Retina (tissue), 1 donor: Measurements from ENCODE around the gene PLAU.
"Not testable (repeated sequence)": the region's sequence is repeated elsewhere in the genome, so short reads cannot be mapped to it uniquely, and the experiment has no call there.

Source experiments
- DNase-seq: peaks from one replicate; pipeline ENCODE4 v3.0.0-alpha.2; 2016

Gene PLAU

DNA sequence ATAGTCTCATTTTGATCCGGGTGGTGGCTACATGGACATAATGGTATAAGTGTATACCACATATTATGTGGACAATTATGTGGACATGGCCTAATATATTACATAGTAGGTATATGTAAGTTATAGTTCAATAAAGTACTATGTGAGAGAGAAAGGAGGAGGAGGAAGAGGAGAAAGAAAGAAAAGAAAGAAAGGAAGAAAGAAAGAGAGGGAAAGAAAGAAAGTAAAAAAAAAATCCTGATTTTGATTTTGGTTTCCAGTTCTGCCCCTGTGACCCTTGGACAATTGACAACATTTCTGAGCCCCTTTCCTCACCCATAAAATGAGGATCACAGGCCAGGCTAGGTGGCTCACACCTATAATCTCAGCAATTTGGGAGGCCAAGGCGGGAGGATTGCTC is 44.8 kb downstream of the PLAU start:
- DNase-seq, result no peak

DNA sequence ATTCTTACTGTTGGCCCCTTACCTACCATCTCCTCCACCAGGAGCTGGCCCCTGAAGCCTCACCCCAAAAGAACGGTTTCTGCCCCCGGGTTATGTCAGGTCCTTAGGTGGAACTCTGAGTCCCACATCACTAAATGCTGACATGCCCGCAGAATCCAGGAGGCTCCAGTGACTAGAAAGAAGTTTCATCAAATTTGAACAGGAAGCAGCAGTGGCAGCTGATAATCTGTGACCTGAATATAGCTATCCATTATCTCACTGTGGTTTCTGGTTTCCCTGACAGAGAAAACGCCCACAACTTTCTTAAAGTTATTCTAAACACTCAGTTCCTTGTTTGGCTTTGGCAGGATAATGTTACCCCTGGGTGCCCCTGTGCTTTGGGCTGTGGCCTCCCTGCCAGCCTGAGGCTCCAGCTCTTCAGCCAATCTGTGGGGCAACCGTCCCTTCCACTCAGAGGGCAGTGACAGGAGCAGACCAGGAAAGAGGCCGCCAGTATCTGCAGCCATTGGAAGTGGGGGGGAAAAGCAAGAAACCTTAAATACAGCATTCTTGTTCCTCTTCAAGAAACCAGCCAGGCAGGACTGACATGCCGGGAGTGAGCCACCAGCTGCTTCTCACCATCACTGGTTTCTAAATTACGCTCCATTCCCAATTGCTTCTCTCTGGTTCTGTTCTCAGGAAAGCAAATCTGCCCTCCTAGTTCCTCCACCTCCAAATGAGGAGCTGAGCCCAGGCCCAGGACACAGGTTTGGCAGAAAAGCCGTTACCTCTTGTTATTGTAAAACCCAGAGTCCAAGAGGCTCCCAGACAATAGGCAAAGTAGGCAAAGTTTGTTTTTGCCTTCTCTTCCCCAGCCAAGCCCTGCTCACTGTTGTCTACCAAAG is 45.8 kb downstream of the PLAU start:
- DNase-seq, result no peak

DNA sequence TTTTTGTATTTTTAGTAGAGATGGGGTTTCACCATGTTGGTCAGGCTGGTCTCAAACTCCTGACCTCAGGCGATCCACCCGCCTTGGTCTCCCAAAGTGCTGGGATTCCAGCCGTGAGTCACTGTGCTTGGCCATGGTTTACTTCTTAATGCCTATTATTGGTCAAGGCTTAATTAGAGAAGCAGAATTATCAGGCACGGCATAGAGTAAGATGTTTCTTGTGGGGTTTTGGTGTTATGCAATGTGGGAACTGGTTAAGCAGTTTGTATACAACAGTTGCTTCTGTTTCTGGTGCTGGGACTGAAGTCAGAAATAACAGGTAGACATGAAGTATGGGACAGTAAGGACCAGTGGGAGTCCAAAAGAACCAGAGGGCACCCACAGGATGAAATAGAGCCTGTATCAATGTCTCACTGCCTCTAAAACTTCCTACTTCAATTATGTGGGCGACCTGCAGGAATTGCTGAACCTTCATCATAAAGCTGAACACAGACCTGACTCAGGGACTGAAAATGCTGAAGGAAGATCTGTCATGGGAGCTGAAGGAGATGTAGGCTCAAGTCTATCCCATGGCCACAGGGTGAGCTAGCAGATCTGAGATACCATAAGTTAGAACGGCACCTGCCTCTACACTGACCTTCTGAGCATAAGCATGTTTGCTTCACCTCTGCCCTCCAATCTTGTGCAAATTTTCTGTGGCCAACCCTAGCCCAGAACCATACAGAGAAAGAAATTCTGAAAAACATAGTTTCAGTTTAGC is 48.7 kb downstream of the PLAU start:
- no peak for DNase-seq

DNA sequence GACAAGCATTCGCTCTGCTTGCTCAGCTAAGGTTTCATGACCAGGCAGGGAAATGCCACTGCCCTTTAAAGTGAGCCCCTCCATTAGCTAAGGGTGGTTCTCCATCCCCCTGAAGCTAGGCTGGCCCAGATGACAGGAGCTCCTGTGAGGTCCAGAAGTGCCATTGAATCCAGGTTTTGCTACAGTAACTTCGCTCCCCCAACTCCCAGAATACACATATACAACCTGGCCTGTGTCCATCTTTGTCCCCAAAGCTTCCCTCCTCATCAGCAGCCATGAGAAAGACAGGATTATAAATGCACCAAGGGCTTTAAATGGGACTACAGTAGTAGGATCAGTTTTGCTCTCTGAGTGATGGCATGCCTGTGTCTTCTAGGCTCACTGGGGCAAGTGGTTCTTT is 51.5 kb downstream of the PLAU start:
- no peak for DNase-seq

DNA sequence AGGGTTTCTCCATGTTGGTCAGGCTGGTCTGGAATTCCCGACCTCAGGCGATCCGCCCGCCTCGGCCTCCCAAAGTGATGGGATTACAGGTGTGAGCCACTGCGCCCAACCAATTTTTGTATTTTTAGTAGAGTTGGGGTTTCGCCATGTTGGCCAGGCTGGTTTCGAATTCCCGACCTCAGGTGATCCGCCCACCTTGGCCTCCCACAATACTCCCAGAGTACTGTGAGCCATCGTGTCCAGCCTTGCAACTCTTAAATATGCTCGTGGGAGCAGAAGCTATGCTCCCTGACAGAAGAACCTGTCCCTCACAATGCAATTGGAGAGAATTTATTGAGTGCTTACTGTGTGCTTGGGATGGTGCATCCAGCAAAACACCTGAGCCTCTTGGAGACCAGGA is 52.6 kb downstream of the PLAU start:
- not testable (repeated sequence) for DNase-seq

DNA sequence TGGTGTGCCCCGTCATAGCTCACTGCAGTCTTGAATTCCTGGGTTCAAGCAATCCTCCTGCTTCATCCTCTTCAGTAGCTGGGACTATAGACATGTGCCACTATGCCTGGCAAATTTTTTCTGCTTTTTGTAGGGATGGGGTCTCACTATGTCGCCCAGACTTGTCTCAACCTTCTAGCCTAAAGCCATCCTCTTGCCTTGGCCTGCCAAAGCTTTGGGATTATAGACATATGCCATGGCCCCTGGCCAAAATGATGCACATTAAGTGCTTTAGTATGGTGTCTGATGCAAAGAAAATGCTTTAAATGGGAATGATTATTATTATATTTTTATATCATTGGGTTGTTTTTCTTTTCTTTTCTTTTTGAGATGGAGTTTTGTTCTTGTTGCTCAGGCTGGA is 53.8 kb downstream of the PLAU start:
- no peak for DNase-seq

DNA sequence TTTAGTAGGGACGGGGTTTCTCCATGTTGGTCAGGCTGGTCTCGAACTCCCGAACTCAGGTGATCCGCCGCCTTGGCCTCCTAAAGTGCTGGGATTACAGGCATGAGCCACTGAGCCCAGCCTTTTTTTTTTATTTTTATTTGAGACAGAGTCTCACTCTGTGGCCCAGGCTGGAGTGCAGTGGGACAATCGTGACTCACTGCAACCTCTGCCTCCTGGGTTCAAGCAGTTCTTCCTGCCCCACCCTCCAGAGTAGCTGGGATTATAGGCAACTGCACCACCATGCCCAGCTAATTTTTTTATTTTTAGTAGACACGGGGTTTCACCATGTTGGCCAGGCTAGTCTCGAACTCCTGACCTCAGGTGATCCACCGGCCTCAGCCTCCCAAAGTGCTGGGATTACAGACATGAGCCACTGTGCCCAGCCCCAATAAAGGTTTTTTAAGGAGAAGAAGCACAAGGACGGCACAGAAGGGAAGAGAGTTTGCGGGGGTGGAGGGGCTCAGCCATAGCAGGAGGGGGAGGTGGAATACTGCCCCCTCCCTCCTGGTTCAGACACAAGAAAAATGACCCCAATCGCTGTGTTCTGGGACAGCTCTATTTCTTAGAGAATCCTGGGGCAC is 54.4 kb downstream of the PLAU start:
- not testable (repeated sequence) for DNase-seq

DNA sequence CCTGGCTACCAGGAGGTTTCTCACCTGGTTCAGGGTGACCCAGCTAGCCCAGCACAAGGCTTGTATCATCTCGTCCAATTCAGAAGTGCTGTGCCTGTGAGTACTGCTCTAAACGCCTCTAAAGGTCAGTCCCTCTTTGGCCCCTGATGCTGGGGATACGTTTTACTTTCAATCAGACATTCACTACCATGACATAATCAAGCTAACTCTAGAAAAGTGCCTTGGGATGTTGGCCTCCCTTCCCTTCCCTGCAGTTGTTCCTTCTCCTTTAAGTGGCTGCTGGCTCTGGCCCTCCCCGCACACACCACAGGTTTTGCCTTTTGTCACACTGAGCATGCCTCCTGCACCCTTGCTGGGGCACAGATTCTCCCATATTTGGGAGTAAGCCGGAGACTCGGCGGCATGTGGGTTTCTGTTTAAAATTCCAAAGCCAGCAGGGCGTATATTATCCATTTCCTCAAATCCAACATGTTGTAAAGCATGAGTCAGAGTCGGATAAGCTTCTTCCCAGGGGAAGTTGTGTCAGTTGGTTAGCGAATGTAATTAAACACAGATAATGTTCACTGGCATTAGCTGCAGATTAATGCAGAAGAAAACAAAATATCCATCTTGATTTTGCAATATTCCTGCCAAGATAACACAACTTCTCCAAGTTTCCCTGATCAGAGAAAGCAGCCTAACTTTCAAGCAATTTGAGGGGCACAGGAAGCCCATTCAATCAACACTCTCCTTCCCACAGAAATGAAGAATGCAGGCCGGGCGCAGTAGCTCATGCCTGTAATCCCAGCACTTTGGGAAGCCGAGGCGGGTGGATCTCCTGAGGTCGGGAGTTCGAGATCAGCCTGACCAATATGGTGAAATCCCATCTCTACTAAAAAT is 55.2 kb downstream of the PLAU start:
- peak; percentile 51 for DNase-seq

DNA sequence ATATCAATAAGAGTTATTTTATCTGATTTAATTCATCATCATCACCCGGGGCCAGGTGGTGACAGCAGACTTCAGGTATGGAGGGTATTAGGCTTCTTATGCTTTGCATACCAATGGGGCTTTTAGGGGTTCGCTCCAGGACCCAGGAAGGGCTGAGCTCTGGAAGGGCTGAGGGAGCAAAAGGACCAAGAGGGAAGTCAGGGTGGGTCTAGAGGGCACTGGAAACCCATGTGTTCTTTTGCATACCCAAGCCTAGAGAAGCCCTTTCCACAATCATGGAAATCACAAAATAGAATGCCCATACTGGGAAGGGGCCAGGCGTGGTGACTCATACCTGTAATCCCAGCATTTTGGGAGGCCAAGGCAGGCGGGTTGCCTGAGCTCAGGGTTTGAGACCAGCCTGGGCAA is 56.1 kb downstream of the PLAU start:
- no peak for DNase-seq
